ENCODE results near the gene CLK1. TPM values are rescaled to one million over a fixed set of nuclear protein-coding genes. Genes with fewer than 3 reads are reported as not detected.

Gene CLK1
- polyA plus RNA-seq, 3 donors: 55.4 to 253 (median 74.5) TPM

- no peak overlapping the region for H3K27ac ChIP-seq (ENCODE audit: low read depth, low read length)
- 61 to 86% (median 71%) methylated on average over 1 of the region's 1 CpG for WGBS, 3 donors
Observed at GRCh38 chr2:200814917-200815316, 49.5 kb downstream of the CLK1 start.

- no peak overlapping the region for H3K27ac ChIP-seq (ENCODE audit: low read depth, low read length)
- WGBS, 3 donors: 73 to 79% (median 73%) methylated on average over 3 of the region's 3 CpGs
Observed at GRCh38 chr2:200814276-200814815, 50.1 kb downstream of the CLK1 start.

- 1% methylated on average over 65 to 70 of the region's 70 CpGs for WGBS, 3 donors
Observed at GRCh38 chr2:200812122-200813022, 52.1 kb downstream of the CLK1 start.

GRCh38 chr2:200811333-200812121 lies 52.9 kb downstream of the CLK1 start, which contains the start of gene BZW1:
Gene BZW1 (plus strand): TSS chr2:200811910. CDS start chr2:200813218, 1,308 bp downstream.
- WGBS, 3 donors: 1% methylated on average over 73 to 75 of the region's 75 CpGs
- H3K27ac ChIP-seq (ENCODE audit: low read depth, low read length): peak within 1 kb of the TSS; percentile 95

More at GRCh38 chr2:200812122-200813022, 52.1 kb downstream of the CLK1 start:
- H3K27ac ChIP-seq (ENCODE audit: low read depth, low read length): peak overlapping the region; percentile 95

- 5 to 8% (median 5%) methylated on average over 11 of the region's 11 CpGs for WGBS, 3 donors
- no peak overlapping the region for H3K27ac ChIP-seq (ENCODE audit: low read depth, low read length)
Observed at GRCh38 chr2:200810998-200811332, 53.5 kb downstream of the CLK1 start.

- WGBS, 3 donors: 17 to 38% (median 35%) methylated on average over 6 of the region's 6 CpGs
Observed at GRCh38 chr2:200810252-200810997, 54.0 kb downstream of the CLK1 start.

DNA sequence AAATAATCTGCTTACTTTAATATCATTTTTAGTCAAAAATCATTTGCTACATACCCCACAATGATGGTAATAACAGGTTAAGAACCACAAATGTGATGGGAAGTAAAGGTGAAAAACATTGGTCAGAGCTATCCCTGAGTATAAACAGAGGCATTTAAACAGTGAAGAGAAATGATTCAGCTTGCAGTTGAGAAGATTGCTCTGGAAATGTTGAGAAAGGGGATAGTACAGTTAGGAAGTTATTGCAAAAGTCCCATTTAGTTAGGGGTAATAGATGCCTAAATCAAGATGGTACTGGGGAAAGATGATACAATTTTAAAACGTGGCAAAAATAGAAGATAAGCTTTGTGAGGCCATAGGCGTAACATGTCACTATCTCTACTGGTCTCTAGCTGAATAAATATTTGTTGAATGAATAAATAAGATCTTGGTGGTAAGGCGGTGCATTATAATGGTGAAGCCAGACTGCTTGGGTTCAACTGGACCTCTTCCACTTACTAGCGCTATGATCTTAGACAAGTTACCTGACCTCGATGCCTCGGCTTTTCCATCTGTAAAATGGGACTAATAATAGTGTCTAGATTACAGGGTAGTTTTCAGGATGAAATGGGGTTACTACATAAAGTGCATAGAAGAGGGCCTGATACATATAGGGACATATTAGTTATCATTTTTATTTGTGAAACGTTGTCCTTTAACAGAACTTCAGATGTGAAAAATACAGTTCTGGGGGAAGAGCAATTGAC lies 54.8 kb downstream of the CLK1 start:
- 63 to 85% (median 78%) methylated on average over 7 of the region's 7 CpGs for WGBS, 3 donors
- H3K27ac ChIP-seq (ENCODE audit: low read depth, low read length): no peak overlapping the region

More at GRCh38 chr2:200810252-200810997, 54.0 kb downstream of the CLK1 start:
- no peak overlapping the region for H3K27ac ChIP-seq (ENCODE audit: low read depth, low read length)

Other genes with a start within 250 kb of the CLK1 start
- 100 to 1,000 TPM in 2 of 3 donors, 10 to 100 TPM in 1; 31.3 to 142 (median 107) TPM for gene BZW1, start 52.7 kb downstream of the CLK1 start, polyA plus RNA-seq
- gene PPIL3, start 24.4 kb upstream of the CLK1 start, polyA plus RNA-seq: 10 to 100 TPM in 2 of 3 donors, 1 to 10 TPM in 1; 7.0 to 25.3 (median 18.3) TPM
- gene NIF3L1, start 24.7 kb upstream of the CLK1 start, polyA plus RNA-seq: 10 to 100 TPM; 12.1 to 25.9 (median 17.2) TPM
- gene ORC2, start 99.0 kb upstream of the CLK1 start, polyA plus RNA-seq: 1 to 10 TPM; 5.0 to 7.0 (median 6.0) TPM
- gene HYCC2, start 207.0 kb upstream of the CLK1 start, polyA plus RNA-seq: 1 to 10 TPM; 1.5 to 6.7 (median 3.7) TPM
- 100 to 1,000 TPM in 1 of 3 donors, 10 to 100 TPM in 2; 28.9 to 110 (median 73.3) TPM for gene NDUFB3, start 207.3 kb upstream of the CLK1 start, polyA plus RNA-seq

Data from adipose tissue (tissue), 3 donors.